TTC549 (cell line): ENCODE measurements around the gene OR7A10.

Experiments used
- FAIRE-seq: peaks from 2 replicates; lab custom pipeline; 2012; peaks lifted over from hg19 to GRCh38; lab: Jason Lieb, UNC

Gene OR7A10

GRCh38 chr19:14848822-14849221 lies at the start of gene OR7A10:
OR7A10 (minus strand) TSS chr19:14848922; CDS start chr19:14841877, 7,045 bp downstream.
- FAIRE-seq: no peak

- FAIRE-seq: no peak
Measured at GRCh38 chr19:14890643-14891379, 42.1 kb upstream of the OR7A10 start.

DNA sequence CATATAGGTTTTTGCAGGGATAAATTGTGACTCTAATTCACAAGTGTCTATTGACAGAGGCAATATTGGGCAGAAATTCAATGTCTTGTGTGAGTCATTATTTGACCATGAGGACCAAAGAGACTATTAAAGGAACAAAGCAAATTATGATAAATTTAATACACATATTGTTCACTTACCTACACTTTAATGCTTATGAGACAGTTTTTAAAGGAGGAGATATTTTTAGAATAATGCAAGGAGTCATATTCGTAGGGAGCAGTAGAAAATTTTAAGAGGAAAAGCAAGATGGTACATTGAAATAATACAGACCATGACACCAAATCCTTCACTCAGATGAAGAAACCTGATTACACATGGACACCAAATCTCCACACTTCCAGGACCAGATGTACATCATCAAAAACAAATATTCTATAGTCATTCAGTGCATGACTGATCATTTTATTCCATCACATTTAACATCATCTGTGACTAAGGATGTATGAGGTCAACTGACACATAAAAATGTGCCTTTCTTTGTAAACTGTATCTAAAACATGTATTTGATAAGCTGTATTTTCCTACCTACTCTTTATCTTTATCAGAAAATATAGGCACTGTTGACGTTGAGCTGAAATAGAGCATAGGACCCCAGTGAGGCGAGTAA lies 41.4 kb upstream of the OR7A10 start:
- FAIRE-seq: no peak

GRCh38 chr19:14886032-14886431 lies 37.3 kb upstream of the OR7A10 start, which contains the start of gene OR7A17:
OR7A17 (minus strand) TSS chr19:14886132; CDS start chr19:14881355, 4,777 bp downstream.
- no peak for FAIRE-seq

GRCh38 chr19:14871619-14872230 lies 23.0 kb upstream of the OR7A10 start:
- peak; percentile 89 for FAIRE-seq

DNA sequence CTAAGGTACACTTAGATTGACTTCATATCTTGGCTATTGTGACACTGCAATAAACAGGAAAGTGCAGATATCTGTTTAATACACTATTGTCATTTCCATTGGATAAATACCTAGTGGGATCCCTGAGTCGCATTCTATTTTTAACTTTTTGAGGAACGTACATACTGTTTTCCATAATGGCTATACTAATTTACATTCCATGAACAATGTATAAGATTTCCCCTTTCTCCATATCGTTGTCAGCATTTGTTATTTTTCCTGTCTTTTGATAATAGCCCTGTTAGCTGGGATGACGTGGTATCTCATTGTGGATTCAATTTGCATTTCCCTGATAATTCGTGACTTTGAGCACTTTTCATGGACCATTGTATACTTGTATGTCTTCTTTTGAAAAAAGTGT lies 19.8 kb upstream of the OR7A10 start:
- no peak for FAIRE-seq

GRCh38 chr19:14843578-14843977 lies 5.1 kb downstream of the OR7A10 start:
- no peak for FAIRE-seq

- no peak for FAIRE-seq
Measured at GRCh38 chr19:14843169-14843568, 5.6 kb downstream of the OR7A10 start.

- no peak for FAIRE-seq
Measured at GRCh38 chr19:14840206-14840605, 8.5 kb downstream of the OR7A10 start.

- no peak for FAIRE-seq
Measured at GRCh38 chr19:14837391-14837790, 11.3 kb downstream of the OR7A10 start.

GRCh38 chr19:14835011-14835410 lies 13.7 kb downstream of the OR7A10 start, which contains the start of the genes OR7A5 and OR7C1:
OR7A5 (minus strand) TSS chr19:14835185; CDS start chr19:14828241, 6,944 bp downstream.
OR7C1 (minus strand) TSS chr19:14835185; CDS start chr19:14800136, 35,049 bp downstream.
- no peak for FAIRE-seq

DNA sequence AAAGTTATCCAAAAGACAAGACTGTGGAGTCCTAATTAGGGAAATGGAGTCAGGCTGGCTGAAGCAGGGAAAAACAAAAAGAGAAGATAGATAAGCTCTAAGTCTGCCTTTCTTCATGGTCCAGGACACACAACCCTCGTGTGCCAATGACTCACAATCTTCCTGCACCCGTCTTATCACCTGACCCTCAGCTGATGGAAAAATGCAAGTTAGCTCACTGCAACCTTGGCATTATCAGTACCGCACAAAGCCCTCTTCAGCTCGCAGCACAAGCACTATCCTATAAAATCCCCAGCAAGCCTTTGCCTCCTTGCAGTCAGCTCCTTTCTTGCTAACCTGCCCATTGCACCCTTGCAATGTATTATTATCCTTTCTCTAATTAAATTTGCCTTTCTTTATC lies 18.0 kb downstream of the OR7A10 start:
- no peak for FAIRE-seq

DNA sequence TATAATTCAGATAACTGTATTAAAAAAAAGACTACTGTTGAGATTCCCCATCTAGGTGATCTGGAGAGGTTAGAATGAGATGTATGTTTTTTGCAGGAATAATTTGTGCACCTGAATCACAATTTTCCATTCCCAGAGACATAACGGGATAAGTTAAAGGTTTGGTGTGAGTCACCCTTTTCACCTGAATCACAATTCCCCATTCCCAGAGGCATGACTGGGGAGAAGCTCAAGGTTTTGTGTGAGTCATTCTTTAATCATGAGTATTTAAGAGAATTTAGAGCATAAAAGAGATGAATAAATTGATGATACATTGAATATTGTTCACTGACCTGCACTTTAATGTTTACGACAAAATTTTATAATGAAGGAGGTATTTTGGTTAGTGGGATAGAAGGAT lies 22.7 kb downstream of the OR7A10 start:
- FAIRE-seq: no peak

DNA sequence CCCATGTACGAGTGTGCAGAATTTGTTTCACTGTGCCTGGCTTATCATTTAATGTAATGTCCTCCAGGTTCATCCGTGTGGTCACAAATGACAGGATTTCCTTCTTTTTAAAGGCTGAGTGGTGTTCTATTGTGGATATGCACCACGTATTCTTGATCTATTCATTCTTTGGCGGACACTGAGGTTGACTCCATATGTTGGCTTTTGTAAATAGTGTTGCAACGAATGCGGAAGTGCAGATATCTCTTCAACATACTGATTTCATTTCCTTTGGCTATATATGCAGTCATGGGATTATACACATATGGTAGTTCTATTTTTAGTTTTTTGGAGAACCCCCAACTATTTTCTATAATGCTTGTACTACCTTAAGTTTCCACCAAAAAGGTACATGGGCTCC lies 26.8 kb downstream of the OR7A10 start:
- FAIRE-seq: no peak

DNA sequence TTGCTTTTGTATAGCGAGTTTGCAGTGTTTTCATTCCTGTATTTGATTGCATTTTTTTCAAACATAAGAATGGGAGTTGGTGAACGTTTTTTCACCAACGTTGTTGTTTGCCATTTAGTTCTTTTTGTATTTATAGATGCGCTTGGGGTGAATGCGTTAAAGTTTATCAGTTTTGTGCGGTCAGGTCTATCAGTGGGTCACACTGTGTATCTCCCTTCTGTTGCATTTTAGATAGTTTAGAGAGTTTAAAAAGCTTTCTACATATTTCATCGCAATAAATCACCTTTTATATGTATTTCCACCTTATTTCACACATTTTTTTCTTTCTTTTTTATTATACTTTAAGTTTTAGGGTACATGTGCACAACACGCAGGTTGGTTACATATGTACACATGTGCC lies 30.1 kb downstream of the OR7A10 start:
- no peak for FAIRE-seq

- FAIRE-seq: no peak
Measured at GRCh38 chr19:14817052-14817451, 31.7 kb downstream of the OR7A10 start.

GRCh38 chr19:14814982-14815652 lies 33.6 kb downstream of the OR7A10 start:
- FAIRE-seq: no peak

DNA sequence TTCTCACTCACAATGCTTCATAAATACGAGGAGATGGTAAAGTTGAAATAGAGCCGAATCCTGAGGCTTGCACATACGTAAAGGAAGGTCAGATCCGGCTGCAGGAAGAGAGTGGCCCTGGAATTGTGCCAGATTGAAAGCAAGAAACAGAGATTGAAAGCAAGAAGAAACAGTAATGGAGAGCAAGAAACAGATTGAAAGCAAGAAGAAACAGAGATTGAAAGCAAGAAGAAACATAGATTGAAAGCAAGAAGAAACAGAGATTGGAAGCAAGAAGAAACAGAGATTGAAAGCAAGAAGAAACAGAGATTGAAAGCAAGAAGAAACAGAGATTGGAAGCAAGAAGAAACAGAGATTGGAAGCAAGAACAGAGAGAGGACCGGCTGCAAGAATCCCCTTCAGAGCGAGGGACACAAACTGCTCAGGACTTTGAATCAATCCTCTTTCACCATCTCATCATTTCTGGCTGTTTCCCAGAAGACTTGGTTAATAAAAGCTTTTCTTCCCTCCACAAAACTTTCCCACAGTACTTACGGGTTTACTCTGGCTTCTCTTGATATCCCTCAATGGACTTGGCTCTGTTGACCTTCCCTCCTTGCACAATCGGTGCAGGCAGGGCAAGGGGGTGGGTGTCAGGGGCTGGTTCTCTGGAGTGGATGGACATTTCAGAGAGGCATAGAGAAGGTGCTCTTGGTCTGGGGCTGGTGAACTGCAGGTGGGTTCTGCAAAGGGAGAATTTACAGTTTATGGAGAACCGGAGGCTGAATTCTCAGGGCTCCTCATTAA lies 39.3 kb downstream of the OR7A10 start:
- FAIRE-seq: no peak

DNA sequence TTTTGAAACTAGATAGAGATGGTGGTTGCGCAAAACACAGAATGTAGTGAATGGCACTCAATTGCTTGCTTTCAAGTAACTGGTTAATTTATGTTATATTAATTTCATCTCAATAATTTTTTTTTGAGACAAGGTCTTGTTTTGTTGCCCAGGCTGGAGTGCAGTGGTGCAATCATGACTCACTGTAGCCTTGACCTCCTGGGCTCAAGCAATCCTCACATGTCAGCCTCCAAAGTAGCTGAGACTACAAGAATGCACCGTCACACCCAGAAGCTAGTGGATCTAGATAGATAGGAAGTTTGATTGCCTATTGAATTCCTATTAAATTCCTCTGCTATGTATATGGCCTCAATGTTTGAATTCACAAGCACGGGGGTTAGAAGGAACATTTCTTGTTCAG lies 44.0 kb downstream of the OR7A10 start:
- FAIRE-seq: no peak

GRCh38 chr19:14798760-14799159 lies 50.0 kb downstream of the OR7A10 start:
- no peak for FAIRE-seq

GRCh38 chr19:14796021-14796420 lies 52.7 kb downstream of the OR7A10 start:
- no peak for FAIRE-seq
